CD4-positive, alpha-beta memory T cell (primary cell): ENCODE measurements around the gene FREM3. TPM values are rescaled to one million over a fixed set of nuclear protein-coding genes. Genes with fewer than 3 reads are reported as not detected.
"Not testable (repeated sequence)": the region's sequence is repeated elsewhere in the genome, so short reads cannot be mapped to it uniquely, and the experiment has no call there.

Experiments used
- CTCF ChIA-PET: fragments of 350-600 bp; sonication (Branson Sonifier 250); formaldehyde crosslinking; loops from one replicate; lab custom pipeline; 2021; ENCODE audit warnings: inconsistent platforms; ENCODE audit not compliant: partially characterized antibody; lab: Charles Lee
- POLR2A ChIA-PET: fragments of 350-600 bp; sonication (Branson Sonifier 250); formaldehyde crosslinking; loops from one replicate; lab custom pipeline; 2021; ENCODE audit not compliant: partially characterized antibody; lab: Charles Lee
- DNase-seq, 5 donors: peaks; one replicate each; pipeline versions ENCODE4 v3.0.0 to v3.0.0-alpha.2; 2020 to 2022; ENCODE audit warnings: mixed read lengths in 1 of 5
- H3K27ac ChIP-seq: one replicate; pipeline ENCODE4 v1.7.0; 2013; ENCODE audit warnings: low read depth, low read length
- H3K27me3 ChIP-seq: 2 replicates; pipeline ENCODE4 v1.7.0; 2013; ENCODE audit warnings: mild to moderate bottlenecking, low read length, moderate library complexity; ENCODE audit not compliant: insufficient read depth
- H3K36me3 ChIP-seq: 2 replicates; pipeline ENCODE4 v1.7.0; 2013; ENCODE audit warnings: mild to moderate bottlenecking, low read length, moderate library complexity; ENCODE audit not compliant: insufficient read depth
- H3K4me1 ChIP-seq: 2 replicates; pipeline ENCODE4 v1.7.0; 2013; ENCODE audit warnings: mild to moderate bottlenecking, low read length, moderate library complexity; ENCODE audit not compliant: insufficient read depth
- H3K4me3 ChIP-seq, 2 donors: one replicate each; pipeline ENCODE4 v1.7.0; 2013; ENCODE audit warnings: low read length in 2 of 2, mild to moderate bottlenecking in 1 of 2
- H3K9me3 ChIP-seq, 2 donors: one replicate each; pipeline ENCODE4 v1.7.0; 2013; ENCODE audit warnings: low read length in 2 of 2, control low read depth in 1 of 2; ENCODE audit not compliant: control insufficient read depth in 1 of 2
- H3K27ac Mint-ChIP-seq, 7 donors: one replicate each; pipeline ENCODE4 v1.8.0; 2020 to 2021; ENCODE audit warnings: mixed read lengths in 7 of 7, mild to moderate bottlenecking in 6 of 7, inconsistent platforms in 3 of 7, moderate library complexity in 3 of 7
- H3K27me3 Mint-ChIP-seq, 2 donors: one replicate each; pipeline ENCODE4 v1.8.0; 2020 to 2021; ENCODE audit warnings: mixed read lengths in 2 of 2
- H3K36me3 Mint-ChIP-seq, 2 donors: one replicate each; pipeline ENCODE4 v1.8.0; 2020 to 2021; ENCODE audit warnings: mixed read lengths in 2 of 2, inconsistent platforms in 1 of 2, mild to moderate bottlenecking in 1 of 2
- H3K4me1 Mint-ChIP-seq, 4 donors: one replicate each; pipeline ENCODE4 v1.8.0; 2020 to 2021; ENCODE audit warnings: mixed read lengths in 4 of 4, mild to moderate bottlenecking in 1 of 4
- H3K4me3 Mint-ChIP-seq, 8 donors: one replicate each; pipeline ENCODE4 v1.8.0; 2020 to 2021; ENCODE audit warnings: mixed read lengths in 8 of 8, mild to moderate bottlenecking in 7 of 8, moderate library complexity in 6 of 8, inconsistent platforms in 3 of 8
- H3K9me3 Mint-ChIP-seq, 8 donors: one replicate each; pipeline ENCODE4 v1.8.0; 2020 to 2021; ENCODE audit warnings: mixed read lengths in 8 of 8, mild to moderate bottlenecking in 5 of 8, inconsistent platforms in 3 of 8, moderate library complexity in 1 of 8
- intact Hi-C: fragments of 100-400 bp; cut with micrococcal nuclease; formaldehyde crosslinking; loops from one replicate; pipeline ENCODE4 v1.15.1; 2023
- polyA plus RNA-seq, 2 donors: library from polyadenylated mRNA; unstranded; fragments of 300-500 nt; fragmentation: Illumina TruSeq; gene quantifications; one replicate each; pipeline ENCODE4 v1.2.3, GENCODE V29; 2021
- total RNA-seq, 2 experiments: library from RNA; stranded (reverse); gene quantifications; one replicate each; pipeline ENCODE4 v1.2.3, GENCODE V29; 2021

FREM3 gene
- total RNA-seq = not detected
- not detected for polyA plus RNA-seq

GRCh38 chr4:143700416-143701352 lies at the start of gene FREM3:
Gene FREM3, minus strand, starts transcription at chr4:143700675. Its CDS starts 0 bp downstream, at chr4:143700675.
- Histone ChIP-seq H3K27ac (no peak within 1 kb of the TSS), H3K36me3 (no peaks in the 10 kb centered on the region), H3K9me3 (no peaks in the 10 kb centered on the region), H3K4me3 (peak within 1 kb of the TSS; percentile 29 to 49), H3K27me3 (peaks cover 8% of the 10 kb centered on the region), H3K4me1 (peaks cover 20% of the 10 kb centered on the region)
- Mint-ChIP-seq H3K27ac (peak within 1 kb of the TSS in 3 of 7 donors; percentile 23 to 78 (median 37)), H3K27me3 (peaks cover 23 to 34% of the 10 kb centered on the region in 2 donors), H3K4me1 (peaks cover 4 to 36% (median 9%) of the 10 kb centered on the region in 4 donors), H3K9me3 (peaks cover 0 to 20% (median 7%) of the 10 kb centered on the region in 8 donors), H3K4me3 (peak within 1 kb of the TSS; percentile 61 to 85 (median 80)), H3K36me3 (no peaks in the 10 kb centered on the region)
- intact Hi-C loops = no loop called here
- CTCF ChIA-PET = interaction anchor here (1.2 kb wide), 1 partner anchor 10 kb away, joined by 3 read pairs; no protein-coding TSS in a partner anchor
- peak in 1 of 5 donors; percentile 16 for DNase-seq
- POLR2A ChIA-PET = no interaction called here

- ChIA-PET CTCF (no interaction called here), POLR2A (no interaction called here)
- Mint-ChIP-seq H3K27me3 (no peaks in the 10 kb centered on the region), H3K4me3 (no peak overlapping the region), H3K27ac (no peak overlapping the region), H3K36me3 (no peaks in the 10 kb centered on the region), H3K4me1 (no peaks in the 10 kb centered on the region), H3K9me3 (peaks cover 0 to 5% (median 0%) of the 10 kb centered on the region in 8 donors)
- Histone ChIP-seq H3K4me3 (no peak overlapping the region), H3K27ac (no peak overlapping the region), H3K9me3 (no peaks in the 10 kb centered on the region), H3K36me3 (no peaks in the 10 kb centered on the region), H3K4me1 (no peaks in the 10 kb centered on the region), H3K27me3 (no peaks in the 10 kb centered on the region)
- intact Hi-C loops = no loop called here
- no peak for DNase-seq
Observed at GRCh38 chr4:143745874-143746273, 45.4 kb upstream of the FREM3 start.

- CTCF ChIA-PET = no interaction called here
- H3K4me1 Mint-ChIP-seq = no peaks in the 10 kb centered on the region
Observed at GRCh38 chr4:143743591-143743990, 43.1 kb upstream of the FREM3 start.

GRCh38 chr4:143742834-143743233 lies 42.4 kb upstream of the FREM3 start:
- no peaks in the 10 kb centered on the region for H3K36me3 Mint-ChIP-seq
- no peaks in the 10 kb centered on the region for H3K9me3 ChIP-seq
- no peaks in the 10 kb centered on the region for H3K36me3 ChIP-seq
- H3K27me3 ChIP-seq = no peaks in the 10 kb centered on the region
- intact Hi-C loops = no loop called here
- no peak for DNase-seq
- H3K27me3 Mint-ChIP-seq = no peaks in the 10 kb centered on the region
- H3K27ac ChIP-seq = no peak overlapping the region
- peaks cover 0 to 4% (median 0%) of the 10 kb centered on the region in 8 donors for H3K9me3 Mint-ChIP-seq
- CTCF ChIA-PET = no interaction called here
- POLR2A ChIA-PET = no interaction called here
- no peaks in the 10 kb centered on the region for H3K4me1 ChIP-seq
- no peak overlapping the region for H3K27ac Mint-ChIP-seq
- no peak overlapping the region for H3K4me3 ChIP-seq
- no peak overlapping the region for H3K4me3 Mint-ChIP-seq
- H3K4me1 Mint-ChIP-seq = no peaks in the 10 kb centered on the region

More at GRCh38 chr4:143743591-143743990, 43.1 kb upstream of the FREM3 start:
- Histone ChIP-seq H3K27ac (no peak overlapping the region), H3K36me3 (no peaks in the 10 kb centered on the region), H3K4me3 (no peak overlapping the region), H3K4me1 (no peaks in the 10 kb centered on the region), H3K9me3 (no peaks in the 10 kb centered on the region), H3K27me3 (no peaks in the 10 kb centered on the region)
- Mint-ChIP-seq H3K27me3 (no peaks in the 10 kb centered on the region), H3K27ac (no peak overlapping the region), H3K9me3 (peaks cover 0 to 2% (median 0%) of the 10 kb centered on the region in 8 donors), H3K4me3 (no peak overlapping the region), H3K36me3 (no peaks in the 10 kb centered on the region)
- intact Hi-C loops = no loop called here
- DNase-seq = no peak
- POLR2A ChIA-PET = no interaction called here

- ChIA-PET CTCF (no interaction called here), POLR2A (no interaction called here)
- H3K27ac Mint-ChIP-seq = no peak overlapping the region
- Histone ChIP-seq H3K27ac (no peak overlapping the region), H3K4me1 (no peaks in the 10 kb centered on the region), H3K9me3 (no peaks in the 10 kb centered on the region), H3K27me3 (no peaks in the 10 kb centered on the region), H3K4me3 (no peak overlapping the region), H3K36me3 (no peaks in the 10 kb centered on the region)
- no peaks in the 10 kb centered on the region for H3K4me1 Mint-ChIP-seq
- H3K4me3 Mint-ChIP-seq = no peak overlapping the region
- intact Hi-C loops = no loop called here
- H3K27me3 Mint-ChIP-seq = no peaks in the 10 kb centered on the region
- H3K9me3 Mint-ChIP-seq = peaks cover 0 to 7% (median under 1%) of the 10 kb centered on the region in 8 donors
- H3K36me3 Mint-ChIP-seq = no peaks in the 10 kb centered on the region
- DNase-seq = no peak
Observed at GRCh38 chr4:143736861-143737260, 36.4 kb upstream of the FREM3 start.

- H3K36me3 ChIP-seq, CTCF ChIA-PET, DNase-seq, H3K27me3 ChIP-seq, H3K9me3 Mint-ChIP-seq, H3K4me1 Mint-ChIP-seq, intact Hi-C loops, H3K4me3 Mint-ChIP-seq, H3K9me3 ChIP-seq, H3K27ac Mint-ChIP-seq, H3K27me3 Mint-ChIP-seq, POLR2A ChIA-PET, H3K36me3 Mint-ChIP-seq, H3K27ac ChIP-seq, H3K4me3 ChIP-seq, H3K4me1 ChIP-seq: not testable (repeated sequence)
Observed at GRCh38 chr4:143736061-143736460, 35.6 kb upstream of the FREM3 start.

- no peak overlapping the region for H3K27ac Mint-ChIP-seq
- intact Hi-C loops = no loop called here
- ChIA-PET CTCF (no interaction called here), POLR2A (no interaction called here)
- no peak overlapping the region for H3K27ac ChIP-seq
- H3K9me3 ChIP-seq = no peaks in the 10 kb centered on the region
- no peak overlapping the region for H3K4me3 ChIP-seq
- no peaks in the 10 kb centered on the region for H3K36me3 Mint-ChIP-seq
- no peaks in the 10 kb centered on the region for H3K36me3 ChIP-seq
- H3K4me1 ChIP-seq = no peaks in the 10 kb centered on the region
- peaks cover 0 to 2% of the 10 kb centered on the region in 2 donors for H3K27me3 Mint-ChIP-seq
- no peaks in the 10 kb centered on the region for H3K27me3 ChIP-seq
- no peak overlapping the region for H3K4me3 Mint-ChIP-seq
- DNase-seq = no peak
- H3K4me1 Mint-ChIP-seq = no peaks in the 10 kb centered on the region
- H3K9me3 Mint-ChIP-seq = peaks cover 0 to 7% (median under 1%) of the 10 kb centered on the region in 8 donors
Observed at GRCh38 chr4:143728166-143728565, 27.7 kb upstream of the FREM3 start.
